ENCODE measurements around the gene ADAMTS1.
A peak's percentile ranks its signal among the peaks of the same experiment; 100 is the strongest.

ADAMTS1 gene

GRCh38 chr21:26851109-26851944 is 6.1 kb upstream of the ADAMTS1 start:
- DNase-seq (ENCODE audit: low read depth, low spot score) = no peak
- no peak overlapping the region for H3K4me3 ChIP-seq (ENCODE audit: insufficient read length, low read depth)
- H3K9me3 ChIP-seq (ENCODE audit: insufficient read depth, low read length) = 0 out of 2 replicates have a peak, but pooled peaks cover 4% of the 10 kb centered on the region
- peaks cover 16% of the 10 kb centered on the region for H3K27me3 ChIP-seq (ENCODE audit: insufficient read depth, insufficient read length)
- TF ChIP-seq SUZ12 (IDR thresholded peaks at IDR 0.05; ENCODE audit: extremely low read depth, insufficient read depth, insufficient read length) = no peak
- no peak overlapping the region for H3K9ac ChIP-seq (ENCODE audit: insufficient read length, low read depth)
- peaks cover 5% of the 10 kb centered on the region for H3K4me1 ChIP-seq (ENCODE audit: insufficient read depth, insufficient read length)
- H3K36me3 ChIP-seq (ENCODE audit: insufficient read depth, insufficient read length, low read length) = no peaks in the 10 kb centered on the region

GRCh38 chr21:26850116-26850643 is 5.0 kb upstream of the ADAMTS1 start:
- no peak overlapping the region for H3K9ac ChIP-seq (ENCODE audit: insufficient read length, low read depth)
- 0 out of 2 replicates have a peak, but pooled peaks cover 4% of the 10 kb centered on the region for H3K9me3 ChIP-seq (ENCODE audit: insufficient read depth, low read length)
- peak; percentile 27 for DNase-seq (ENCODE audit: low read depth, low spot score)
- H3K4me1 ChIP-seq (ENCODE audit: insufficient read depth, insufficient read length) = peaks cover 5% of the 10 kb centered on the region
- H3K4me3 ChIP-seq (ENCODE audit: insufficient read length, low read depth) = no peak overlapping the region
- H3K36me3 ChIP-seq (ENCODE audit: insufficient read depth, insufficient read length, low read length) = no peaks in the 10 kb centered on the region
- no peak for TF ChIP-seq SUZ12 (IDR thresholded peaks at IDR 0.05; ENCODE audit: extremely low read depth, insufficient read depth, insufficient read length)
- TF ChIP-seq YY1 (IDR thresholded peaks at IDR 0.05; ENCODE audit: insufficient read depth, insufficient read length) = no peak
- no peak for TF ChIP-seq ZNF274 (IDR thresholded peaks at IDR 0.05; ENCODE audit: low read depth, low read length)
- peaks cover 16% of the 10 kb centered on the region for H3K27me3 ChIP-seq (ENCODE audit: insufficient read depth, insufficient read length)

- Histone ChIP-seq H3K4me3 (ENCODE audit: insufficient read length, low read depth) (no peak overlapping the region), H3K9me3 (ENCODE audit: insufficient read depth, low read length) (0 out of 2 replicates have a peak, but pooled peaks cover 4% of the 10 kb centered on the region), H3K36me3 (ENCODE audit: insufficient read depth, insufficient read length, low read length) (no peaks in the 10 kb centered on the region), H3K27me3 (ENCODE audit: insufficient read depth, insufficient read length) (peaks cover 16% of the 10 kb centered on the region), H3K9ac (ENCODE audit: insufficient read length, low read depth) (no peak overlapping the region), H3K4me1 (ENCODE audit: insufficient read depth, insufficient read length) (peaks cover 5% of the 10 kb centered on the region)
- TF ChIP-seq ZNF274 (IDR thresholded peaks at IDR 0.05; ENCODE audit: low read depth, low read length) (no peak), YY1 (IDR thresholded peaks at IDR 0.05; ENCODE audit: insufficient read depth, insufficient read length) (no peak), SUZ12 (IDR thresholded peaks at IDR 0.05; ENCODE audit: extremely low read depth, insufficient read depth, insufficient read length) (no peak)
- DNase-seq (ENCODE audit: low read depth, low spot score) = peak; percentile 36
These were observed 4.4 kb upstream of the ADAMTS1 start for GRCh38 chr21:26849428-26850115.

- Histone ChIP-seq H3K4me1 (ENCODE audit: insufficient read depth, insufficient read length) (peaks cover 5% of the 10 kb centered on the region), H3K4me3 (ENCODE audit: insufficient read length, low read depth) (no peak overlapping the region), H3K9me3 (ENCODE audit: insufficient read depth, low read length) (no peaks in the 10 kb centered on the region), H3K27me3 (ENCODE audit: insufficient read depth, insufficient read length) (peaks cover 19% of the 10 kb centered on the region), H3K9ac (ENCODE audit: insufficient read length, low read depth) (no peak overlapping the region), H3K36me3 (ENCODE audit: insufficient read depth, insufficient read length, low read length) (no peaks in the 10 kb centered on the region)
- TF ChIP-seq YY1 (IDR thresholded peaks at IDR 0.05; ENCODE audit: insufficient read depth, insufficient read length) (no peak), SUZ12 (IDR thresholded peaks at IDR 0.05; ENCODE audit: extremely low read depth, insufficient read depth, insufficient read length) (no peak), ZNF274 (IDR thresholded peaks at IDR 0.05; ENCODE audit: low read depth, low read length) (no peak)
- DNase-seq (ENCODE audit: low read depth, low spot score) = no peak
These were observed 2.7 kb upstream of the ADAMTS1 start for GRCh38 chr21:26847921-26848320.

GRCh38 chr21:26847002-26847401 is 1.8 kb upstream of the ADAMTS1 start:
- H3K27me3 ChIP-seq (ENCODE audit: insufficient read depth, insufficient read length) = peaks cover 19% of the 10 kb centered on the region
- TF ChIP-seq ZNF274 (IDR thresholded peaks at IDR 0.05; ENCODE audit: low read depth, low read length) (no peak), YY1 (IDR thresholded peaks at IDR 0.05; ENCODE audit: insufficient read depth, insufficient read length) (no peak), SUZ12 (IDR thresholded peaks at IDR 0.05; ENCODE audit: extremely low read depth, insufficient read depth, insufficient read length) (no peak)
- peaks cover 8% of the 10 kb centered on the region for H3K4me1 ChIP-seq (ENCODE audit: insufficient read depth, insufficient read length)
- H3K9ac ChIP-seq (ENCODE audit: insufficient read length, low read depth) = peak overlapping the region; percentile 96
- H3K4me3 ChIP-seq (ENCODE audit: insufficient read length, low read depth) = peak overlapping the region; percentile 59
- no peak for DNase-seq (ENCODE audit: low read depth, low spot score)
- H3K9me3 ChIP-seq (ENCODE audit: insufficient read depth, low read length) = peaks cover 5% of the 10 kb centered on the region; the same call in 1 of the 2 replicates
- H3K36me3 ChIP-seq (ENCODE audit: insufficient read depth, insufficient read length, low read length) = peaks cover 8% of the 10 kb centered on the region

GRCh38 chr21:26846036-26846931 is 1.1 kb upstream of the ADAMTS1 start:
- Histone ChIP-seq H3K9me3 (ENCODE audit: insufficient read depth, low read length) (peaks cover 5% of the 10 kb centered on the region; the same call in 1 of the 2 replicates), H3K4me3 (ENCODE audit: insufficient read length, low read depth) (peak overlapping the region; percentile 59)
- peak; percentile 49 for DNase-seq (ENCODE audit: low read depth, low spot score)

More at GRCh38 chr21:26846036-26846931, 1.1 kb upstream of the ADAMTS1 start:
- Histone ChIP-seq H3K36me3 (ENCODE audit: insufficient read depth, insufficient read length, low read length) (peaks cover 15% of the 10 kb centered on the region), H3K4me1 (ENCODE audit: insufficient read depth, insufficient read length) (peaks cover 7% of the 10 kb centered on the region), H3K9ac (ENCODE audit: insufficient read length, low read depth) (peak overlapping the region; percentile 96), H3K27me3 (ENCODE audit: insufficient read depth, insufficient read length) (peaks cover 19% of the 10 kb centered on the region)
- no peak for TF ChIP-seq ZNF274 (IDR thresholded peaks at IDR 0.05; ENCODE audit: low read depth, low read length)
- no peak for TF ChIP-seq SUZ12 (IDR thresholded peaks at IDR 0.05; ENCODE audit: extremely low read depth, insufficient read depth, insufficient read length)
- no peak for TF ChIP-seq YY1 (IDR thresholded peaks at IDR 0.05; ENCODE audit: insufficient read depth, insufficient read length)

Measured in NT2/D1 (cell line).